Neural cell (in vitro differentiated cells): ENCODE data around the gene BFSP1. TPM values are rescaled to one million over a fixed set of nuclear protein-coding genes. Genes with fewer than 3 reads are reported as not detected.

Experiments
- H2AFZ ChIP-seq: fragments of 200-600, 300-800 bp; sonication (generic), shearing (Covaris generic); 2 replicates; pipeline ENCODE4 v1.6.0; 2014; ENCODE audit warnings: low read depth, mild to moderate bottlenecking, antibody characterized with exemption, low read length, moderate library complexity
- H3F3A ChIP-seq: fragments of 200-600 bp; shearing (Covaris generic); 2 replicates; pipeline ENCODE4 v1.6.1; 2016; ENCODE audit warnings: mild to moderate bottlenecking, moderate library complexity, mixed read lengths, antibody characterized with exemption, low read length; ENCODE audit not compliant: insufficient read depth, poor library complexity, severe bottlenecking
- H3K27ac ChIP-seq: fragments of 200-600, 300-800 bp; sonication (generic), shearing (Covaris generic); 2 replicates; pipeline ENCODE4 v1.5.1; 2014; ENCODE audit warnings: mild to moderate bottlenecking, low read length, moderate library complexity
- H3K27me3 ChIP-seq: fragments of 300-800, 200-600 bp; sonication (generic), shearing (Covaris generic); 2 replicates; pipeline ENCODE4 v1.6.0; 2014; ENCODE audit warnings: mild to moderate bottlenecking, low read depth, low read length, moderate library complexity; ENCODE audit not compliant: insufficient read depth
- H3K36me3 ChIP-seq: fragments of 300-800, 200-600 bp; sonication (generic), shearing (Covaris generic); 2 replicates; pipeline ENCODE4 v1.5.1; 2014; ENCODE audit warnings: mild to moderate bottlenecking, antibody characterized with exemption, low read length, moderate library complexity; ENCODE audit not compliant: insufficient read depth
- H3K4me2 ChIP-seq: fragments of 300-800, 200-600 bp; sonication (generic), shearing (Covaris generic); 2 replicates; pipeline ENCODE4 v1.6.0; 2014; ENCODE audit warnings: mild to moderate bottlenecking, low read length
- H3K4me3 ChIP-seq: fragments of 300-800, 200-600 bp; sonication (generic), shearing (Covaris generic); 2 replicates; pipeline ENCODE4 v1.5.1; 2014; ENCODE audit warnings: mild to moderate bottlenecking, low read length, moderate library complexity
- H3K79me2 ChIP-seq: fragments of 200-600 bp; shearing (Covaris generic); replicated peaks from 2 replicates; pipeline ENCODE4 v1.6.0; 2014; ENCODE audit warnings: mild to moderate bottlenecking, low read length, moderate library complexity; ENCODE audit not compliant: insufficient read depth
- H3K9ac ChIP-seq: fragments of 300-800, 200-600 bp; sonication (generic), shearing (Covaris generic); 2 replicates; pipeline ENCODE4 v1.6.1; 2016; ENCODE audit warnings: mild to moderate bottlenecking, low read length, mixed read lengths
- H3K9me2 ChIP-seq: fragments of 200-600 bp; shearing (Covaris generic); 2 replicates; pipeline ENCODE4 v1.6.1; 2016; ENCODE audit warnings: mild to moderate bottlenecking, low read length, mixed read lengths; ENCODE audit not compliant: insufficient read depth
- H3K9me3 ChIP-seq: fragments of 200-600, 300-800 bp; sonication (generic), shearing (Covaris generic); 2 replicates; pipeline ENCODE4 v1.6.1; 2016; ENCODE audit warnings: mild to moderate bottlenecking, mixed run types, low read length, moderate library complexity, mixed read lengths
- H4K20me1 ChIP-seq: fragments of 200-600 bp; shearing (Covaris generic); 2 replicates; pipeline ENCODE4 v1.6.1; 2016; ENCODE audit warnings: mild to moderate bottlenecking, mixed run types; ENCODE audit not compliant: insufficient read depth
- CTCF ChIP-seq: fragments of 450-650 bp; IDR thresholded peaks from 2 replicates; pipeline ENCODE4 v1.5.1; 2014; ENCODE audit warnings: antibody characterized with exemption, mild to moderate bottlenecking, moderate library complexity; ENCODE audit not compliant: poor library complexity, severe bottlenecking
- EP300 ChIP-seq: fragments of 450-650 bp; conservative IDR thresholded peaks from 2 replicates; pipeline ENCODE4 v1.6.1; 2014; ENCODE audit warnings: antibody characterized with exemption, mild to moderate bottlenecking, moderate library complexity; ENCODE audit not compliant: poor library complexity, severe bottlenecking
- EZH2 ChIP-seq: fragments of 200-600, 300-800 bp; shearing (Covaris generic), sonication (generic); IDR thresholded peaks from 2 replicates; pipeline ENCODE4 v1.6.1; 2014; ENCODE audit warnings: antibody characterized with exemption, low read length, borderline replicate concordance, mild to moderate bottlenecking; ENCODE audit not compliant: insufficient read depth, poor library complexity, severe bottlenecking
- MXI1 ChIP-seq: fragments of 450-650 bp; conservative IDR thresholded peaks from 2 replicates; pipeline ENCODE4 v1.6.1; 2014; ENCODE audit warnings: antibody characterized with exemption, mild to moderate bottlenecking; ENCODE audit not compliant: poor library complexity, severe bottlenecking
- POLR2AphosphoS5 ChIP-seq: IDR thresholded peaks from 2 replicates; pipeline ENCODE4 v1.6.1; 2012
- RAD21 ChIP-seq: fragments of 450-650 bp; conservative IDR thresholded peaks from 2 replicates; pipeline ENCODE4 v1.6.1; 2014; ENCODE audit warnings: antibody characterized with exemption, mild to moderate bottlenecking, moderate library complexity
- SMC3 ChIP-seq: fragments of 450-650 bp; conservative IDR thresholded peaks from 2 replicates; pipeline ENCODE4 v1.6.1; 2014; ENCODE audit warnings: antibody characterized with exemption, mild to moderate bottlenecking, moderate library complexity; ENCODE audit not compliant: poor library complexity
- TAF1 ChIP-seq: IDR thresholded peaks from 2 replicates; pipeline ENCODE4 v1.6.1; 2012; ENCODE audit warnings: low read depth
- polyA plus RNA-seq: library from polyadenylated mRNA; depleted of rRNA; stranded (reverse); fragments of >200 nt; gene quantifications from 2 replicates; pipeline ENCODE4 v1.2.3, GENCODE V29; 2014
- TF ChIP-seq, protein P1 (sequence below): IDR thresholded peaks from 2 replicates; pipeline ENCODE4 v1.6.1; 2012; ENCODE audit warnings: borderline replicate concordance

BFSP1 gene
- polyA plus RNA-seq, 1 donor from 2014 or later: 1.3 TPM

DNA sequence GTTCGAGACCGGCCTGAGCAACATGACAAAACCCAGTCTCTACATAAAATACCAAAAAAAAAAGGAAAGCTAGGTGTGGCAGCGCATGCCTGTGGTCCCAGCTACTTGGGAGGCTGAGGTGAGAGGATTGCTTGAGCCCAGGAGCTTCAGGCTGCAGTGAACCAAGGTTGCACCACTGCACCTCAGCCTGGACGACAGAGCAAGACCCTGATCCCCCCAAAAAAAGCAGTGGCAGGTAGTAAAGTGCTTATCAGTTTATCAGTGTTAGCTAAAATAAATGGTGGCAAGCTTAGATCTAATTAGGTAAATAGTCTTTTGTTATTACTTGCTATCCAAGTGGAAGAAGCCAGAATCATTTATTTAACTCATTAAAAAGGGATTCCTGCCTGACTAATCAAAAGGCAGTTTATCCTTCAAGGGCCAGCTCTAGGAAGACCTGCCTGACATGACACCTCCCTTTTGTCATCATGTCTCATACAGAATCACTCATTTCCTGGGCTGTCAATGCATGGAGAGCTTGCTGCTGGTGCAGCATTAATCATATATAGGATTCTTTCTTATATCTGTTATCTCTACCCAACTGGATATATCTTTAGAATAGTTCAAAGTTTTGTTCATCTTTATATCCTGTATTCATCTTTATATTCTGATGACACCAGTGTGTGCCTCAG is 48.3 kb upstream of the BFSP1 start:
- H4K20me1 ChIP-seq: peaks cover 3% of the 10 kb centered on the region
- H3K4me3 ChIP-seq: no peak overlapping the region
- H3K36me3 ChIP-seq: no peaks in the 10 kb centered on the region
- no peaks in the 10 kb centered on the region for H3K27me3 ChIP-seq
- peaks cover 68% of the 10 kb centered on the region for H3K79me2 ChIP-seq
- no peak overlapping the region for H3K4me2 ChIP-seq
- TF ChIP-seq MXI1 (no peak), EZH2 (no peak), SMC3 (no peak), TAF1 (no peak), EP300 (peak; percentile 21)
- H2AFZ ChIP-seq: no peak overlapping the region
- no peaks in the 10 kb centered on the region for H3F3A ChIP-seq
- no peaks in the 10 kb centered on the region for H3K9me3 ChIP-seq
- no peak overlapping the region for H3K27ac ChIP-seq
- H3K9ac ChIP-seq: no peak overlapping the region
- H3K9me2 ChIP-seq: no peaks in the 10 kb centered on the region

- Histone ChIP-seq H2AFZ (no peak overlapping the region), H3K27ac (no peak overlapping the region), H3K79me2 (peaks cover 83% of the 10 kb centered on the region), H3K4me3 (no peak overlapping the region), H3K9ac (no peak overlapping the region), H3K27me3 (no peaks in the 10 kb centered on the region), H3K4me2 (no peak overlapping the region), H3K36me3 (no peaks in the 10 kb centered on the region), H3K9me2 (no peaks in the 10 kb centered on the region), H3F3A (peaks cover 1% of the 10 kb centered on the region), H3K9me3 (no peaks in the 10 kb centered on the region), H4K20me1 (peaks cover 14% of the 10 kb centered on the region)
- no peak for TF ChIP-seq EZH2
- no peak for TF ChIP-seq TAF1
- TF ChIP-seq, protein P1, sequence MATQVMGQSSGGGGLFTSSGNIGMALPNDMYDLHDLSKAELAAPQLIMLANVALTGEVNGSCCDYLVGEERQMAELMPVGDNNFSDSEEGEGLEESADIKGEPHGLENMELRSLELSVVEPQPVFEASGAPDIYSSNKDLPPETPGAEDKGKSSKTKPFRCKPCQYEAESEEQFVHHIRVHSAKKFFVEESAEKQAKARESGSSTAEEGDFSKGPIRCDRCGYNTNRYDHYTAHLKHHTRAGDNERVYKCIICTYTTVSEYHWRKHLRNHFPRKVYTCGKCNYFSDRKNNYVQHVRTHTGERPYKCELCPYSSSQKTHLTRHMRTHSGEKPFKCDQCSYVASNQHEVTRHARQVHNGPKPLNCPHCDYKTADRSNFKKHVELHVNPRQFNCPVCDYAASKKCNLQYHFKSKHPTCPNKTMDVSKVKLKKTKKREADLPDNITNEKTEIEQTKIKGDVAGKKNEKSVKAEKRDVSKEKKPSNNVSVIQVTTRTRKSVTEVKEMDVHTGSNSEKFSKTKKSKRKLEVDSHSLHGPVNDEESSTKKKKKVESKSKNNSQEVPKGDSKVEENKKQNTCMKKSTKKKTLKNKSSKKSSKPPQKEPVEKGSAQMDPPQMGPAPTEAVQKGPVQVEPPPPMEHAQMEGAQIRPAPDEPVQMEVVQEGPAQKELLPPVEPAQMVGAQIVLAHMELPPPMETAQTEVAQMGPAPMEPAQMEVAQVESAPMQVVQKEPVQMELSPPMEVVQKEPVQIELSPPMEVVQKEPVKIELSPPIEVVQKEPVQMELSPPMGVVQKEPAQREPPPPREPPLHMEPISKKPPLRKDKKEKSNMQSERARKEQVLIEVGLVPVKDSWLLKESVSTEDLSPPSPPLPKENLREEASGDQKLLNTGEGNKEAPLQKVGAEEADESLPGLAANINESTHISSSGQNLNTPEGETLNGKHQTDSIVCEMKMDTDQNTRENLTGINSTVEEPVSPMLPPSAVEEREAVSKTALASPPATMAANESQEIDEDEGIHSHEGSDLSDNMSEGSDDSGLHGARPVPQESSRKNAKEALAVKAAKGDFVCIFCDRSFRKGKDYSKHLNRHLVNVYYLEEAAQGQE: no peak
- TF ChIP-seq RAD21: no peak
- TF ChIP-seq MXI1: no peak
- no peak for TF ChIP-seq EP300
- TF ChIP-seq POLR2AphosphoS5: no peak
- no peak for TF ChIP-seq SMC3
- no peak for TF ChIP-seq CTCF
Observed at GRCh38 chr20:17576215-17576614, 45.0 kb upstream of the BFSP1 start.
